GM18505 (cell line): ENCODE results near the gene MAP3K12.
A peak's percentile ranks its signal among the peaks of the same experiment; 100 is the strongest.

Experiments
- ATAC-seq: cut with Tn5 transposase; IDR thresholded peaks from one replicate; pipeline ENCODE4 v1.9.1; 2021; ENCODE audit not compliant: unreplicated experiment
- POLR2A ChIP-seq: IDR thresholded peaks from 4 replicates; pipeline ENCODE4 v1.6.1; 2011; ENCODE audit warnings: borderline replicate concordance; ENCODE audit not compliant: insufficient read depth, insufficient read length; ENCODE audit errors: extremely low read depth

The MAP3K12 gene

DNA sequence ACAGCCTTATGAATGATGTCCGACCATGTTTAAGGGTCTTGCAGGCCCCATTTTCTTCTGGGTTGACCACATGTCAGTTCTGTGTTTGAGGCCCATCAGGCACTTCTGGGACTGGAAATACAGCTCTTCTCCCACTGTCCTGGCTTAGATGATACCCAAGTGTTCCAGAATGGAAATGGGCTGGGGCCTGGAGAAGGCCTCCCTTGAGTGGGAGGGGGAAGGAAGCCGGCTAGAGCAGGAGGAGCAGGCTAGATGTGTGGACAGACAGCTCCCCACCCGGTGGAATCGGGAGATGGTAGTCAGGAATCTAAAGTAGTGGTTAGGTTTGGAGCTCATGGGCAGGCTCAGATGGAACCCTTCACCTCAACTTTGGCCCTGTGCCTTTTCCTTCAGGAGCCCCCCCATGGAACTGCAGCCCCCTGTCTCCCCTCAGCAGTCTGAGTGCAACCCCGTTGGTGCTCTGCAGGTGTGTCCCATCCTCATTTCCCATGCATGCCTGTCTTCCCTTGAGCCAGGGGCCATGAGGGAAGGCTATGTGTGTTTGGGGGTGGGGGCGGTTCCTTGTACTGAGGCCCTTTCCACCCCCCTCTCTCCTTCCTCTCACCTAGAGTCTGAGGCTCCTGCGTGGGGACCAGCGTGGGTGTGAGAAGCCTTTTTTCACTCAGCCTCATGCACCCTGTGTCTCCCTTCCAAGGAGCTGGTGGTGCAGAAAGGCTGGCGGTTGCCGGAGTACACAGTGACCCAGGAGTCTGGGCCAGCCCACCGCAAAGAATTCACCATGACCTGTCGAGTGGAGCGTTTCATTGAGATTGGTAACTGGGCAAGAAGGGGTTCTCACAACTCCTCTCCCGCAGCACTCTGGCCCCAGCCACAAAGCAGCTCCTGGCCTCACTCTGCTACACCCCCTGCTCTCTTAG, 5.0 kb upstream of the MAP3K12 start:
- no peak for TF ChIP-seq POLR2A
- ATAC-seq = no peak

DNA sequence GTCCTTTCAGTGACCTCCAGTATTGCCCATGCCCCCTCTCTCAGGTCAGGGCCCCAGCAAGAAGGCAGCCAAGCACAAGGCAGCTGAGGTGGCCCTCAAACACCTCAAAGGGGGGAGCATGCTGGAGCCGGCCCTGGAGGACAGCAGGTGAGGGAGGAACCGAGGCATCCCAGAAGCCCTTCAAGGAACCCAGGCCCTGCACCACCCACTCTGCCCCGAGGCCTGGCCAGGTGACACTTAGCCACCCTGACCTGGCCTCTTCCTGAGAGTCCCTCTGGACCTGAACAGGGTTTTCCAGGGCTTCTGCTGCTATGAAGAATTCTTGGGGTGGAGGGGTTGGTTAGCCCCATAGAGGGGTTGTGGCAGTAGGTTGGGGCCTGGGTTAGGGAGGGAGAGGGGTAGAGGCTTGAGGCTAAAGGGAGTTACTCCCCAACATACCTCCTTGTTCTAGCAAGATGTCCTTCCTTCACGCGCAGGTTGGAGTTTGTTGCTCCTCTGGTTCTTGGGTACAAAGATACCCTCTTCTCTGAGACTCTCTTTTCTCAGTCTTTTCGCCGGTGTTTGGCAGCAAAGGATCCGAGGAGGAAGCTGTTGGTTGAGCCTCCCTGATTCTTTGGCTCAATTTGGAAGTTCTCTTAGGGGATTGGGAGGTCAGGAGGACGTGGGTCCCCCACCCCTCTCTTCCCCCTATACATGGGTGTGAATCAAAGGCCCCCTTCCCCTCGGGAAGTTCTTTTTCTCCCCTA, 3.9 kb upstream of the MAP3K12 start:
- TF ChIP-seq POLR2A = no peak
- no peak for ATAC-seq

- no peak for TF ChIP-seq POLR2A
- ATAC-seq = no peak
Measured at GRCh38 chr12:53502331-53502730, 3.1 kb upstream of the MAP3K12 start.

DNA sequence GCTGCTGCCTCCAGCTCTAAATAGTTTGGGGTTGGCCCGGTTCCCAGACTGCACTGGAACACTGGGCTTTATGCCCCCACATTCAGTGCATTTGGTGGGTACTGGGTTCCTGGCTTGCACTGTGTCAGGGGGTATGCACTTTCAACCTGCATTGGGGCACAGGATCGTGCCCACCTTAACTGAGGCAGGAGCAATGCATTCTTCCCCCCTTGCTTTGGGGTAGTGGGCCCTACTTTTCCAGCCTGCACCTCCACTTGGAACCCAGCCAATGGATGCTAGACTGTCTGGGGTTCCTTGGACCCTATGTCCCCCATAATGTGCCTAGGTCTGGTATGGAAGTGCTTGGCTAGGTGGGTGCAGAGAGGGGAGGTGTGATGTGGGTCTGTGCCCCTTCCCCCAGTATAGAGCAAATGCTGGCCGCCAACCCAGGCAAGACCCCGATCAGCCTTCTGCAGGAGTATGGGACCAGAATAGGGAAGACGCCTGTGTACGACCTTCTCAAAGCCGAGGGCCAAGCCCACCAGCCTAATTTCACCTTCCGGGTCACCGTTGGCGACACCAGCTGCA, 2.4 kb upstream of the MAP3K12 start:
- no peak for ATAC-seq
- TF ChIP-seq POLR2A = no peak

GRCh38 chr12:53500776-53501614, 1.7 kb upstream of the MAP3K12 start, which contains the start of gene TARBP2:
Gene TARBP2, plus strand, starts transcription at chr12:53501283. Its CDS starts 126 bp downstream, at chr12:53501409.
- peak; percentile 66 for ATAC-seq
- TF ChIP-seq POLR2A = peak; percentile 87

GRCh38 chr12:53500142-53500775, 1.0 kb upstream of the MAP3K12 start:
- no peak for ATAC-seq
- TF ChIP-seq POLR2A = peak; percentile 81

GRCh38 chr12:53498235-53498630, 1.0 kb downstream of the MAP3K12 start:
- no peak for TF ChIP-seq POLR2A
- ATAC-seq = no peak

DNA sequence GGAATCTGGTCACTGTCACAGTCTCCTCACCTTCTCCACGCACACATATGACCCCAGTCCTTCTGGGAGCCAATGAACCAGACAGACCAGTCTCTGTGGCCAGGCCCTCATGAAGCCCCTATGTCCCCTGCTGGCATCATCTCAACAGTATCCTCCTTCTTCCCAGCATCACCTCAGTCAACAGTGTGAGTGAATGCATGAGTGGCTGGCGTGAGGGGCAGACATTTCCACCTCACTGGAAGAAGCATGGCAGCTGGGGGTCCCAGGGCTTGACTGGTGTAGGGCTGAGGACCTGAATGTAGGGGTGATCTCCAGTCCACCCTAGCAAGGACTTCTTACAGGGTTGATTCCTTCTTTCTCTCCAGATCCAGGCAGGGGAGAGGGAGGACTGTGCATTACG, 1.8 kb downstream of the MAP3K12 start:
- no peak for TF ChIP-seq POLR2A
- ATAC-seq = no peak

- TF ChIP-seq POLR2A = no peak
- no peak for ATAC-seq
Measured at GRCh38 chr12:53496752-53497032, 2.6 kb downstream of the MAP3K12 start.

DNA sequence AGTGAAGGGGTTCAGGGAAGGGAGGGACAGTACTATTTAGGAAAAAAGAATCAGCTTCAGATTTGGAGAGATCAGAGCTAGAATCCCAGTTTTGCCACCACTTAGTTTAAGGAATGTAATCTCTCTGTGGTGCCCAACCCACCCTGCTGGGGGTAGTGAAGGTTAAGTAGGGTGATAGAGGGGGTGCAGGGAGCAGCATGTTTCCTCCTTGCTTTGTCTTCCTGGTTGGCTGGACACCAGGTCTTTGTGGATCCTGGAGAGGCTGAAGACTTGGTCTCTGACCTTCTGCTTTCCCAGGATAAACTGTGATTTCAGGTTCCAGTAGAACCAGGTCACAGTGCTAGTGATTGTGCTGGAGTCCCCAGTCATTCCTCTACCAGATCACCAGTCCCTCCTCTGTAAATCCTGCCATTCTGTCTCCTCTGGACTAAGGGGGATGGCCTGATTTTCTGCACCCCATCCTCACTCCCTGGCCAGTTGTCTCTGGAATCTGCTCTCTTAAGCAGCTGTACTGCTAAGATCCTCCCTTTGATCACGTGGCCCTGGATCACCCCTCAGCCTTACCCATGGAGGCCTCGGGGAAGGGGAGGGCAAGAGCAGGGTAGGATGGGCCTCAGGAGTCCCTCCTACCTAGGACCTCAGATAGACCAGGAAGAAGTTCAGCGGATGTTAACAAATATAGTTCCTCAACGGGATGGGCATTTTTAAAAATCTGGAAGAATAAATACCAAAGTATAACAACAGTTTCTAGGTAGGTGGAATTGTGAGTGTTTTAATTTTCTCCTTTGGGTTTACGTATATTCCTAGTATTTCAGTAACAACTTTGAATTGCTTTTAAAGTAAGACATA, 3.1 kb downstream of the MAP3K12 start:
- TF ChIP-seq POLR2A = no peak
- ATAC-seq = no peak

- TF ChIP-seq POLR2A = no peak
- ATAC-seq = no peak
Measured at GRCh38 chr12:53493610-53494391, 5.5 kb downstream of the MAP3K12 start.
